Heart right ventricle (tissue), 16 donors: ENCODE results near the gene CHRNB1. TPM values are rescaled to one million over a fixed set of nuclear protein-coding genes. Genes with fewer than 3 reads are reported as not detected.

Experiments used
- ATAC-seq, 8 donors: fragments of 200-7000 bp; cut with Tn5 transposase; one replicate each; pipeline ENCODE4 v1.9.1; 2020; ENCODE audit warnings: mild to moderate bottlenecking in 8 of 8, moderate library complexity in 8 of 8, moderate number of reproducible peaks in 1 of 8
- DNase-seq, 2 donors: peaks; one replicate each; pipeline ENCODE4 v3.0.0-alpha.2; 2020
- H3K27ac ChIP-seq, 10 donors: fragments of 200-600 bp; sonication (generic) in 2 of 10; one replicate each; pipeline versions ENCODE4 v1.5.0 to v1.8.0; 2020 to 2022; ENCODE audit warnings: mild to moderate bottlenecking in 3 of 10
- H3K27me3 ChIP-seq, 7 donors: fragments of 200-600 bp; one replicate each; pipeline ENCODE4 v1.8.0; 2021 to 2022; ENCODE audit warnings: mild to moderate bottlenecking in 2 of 7
- H3K36me3 ChIP-seq, 9 donors: fragments of 200-600 bp; sonication (generic) in 1 of 9; one replicate each; pipeline versions ENCODE4 v1.5.0 to v1.8.0; 2020 to 2022; ENCODE audit warnings: mild to moderate bottlenecking in 2 of 9
- H3K4me1 ChIP-seq, 9 donors: fragments of 200-600 bp; sonication (generic) in 1 of 9; one replicate each; pipeline versions ENCODE4 v1.5.0 to v1.8.0; 2020 to 2022; ENCODE audit warnings: mild to moderate bottlenecking in 4 of 9
- H3K4me3 ChIP-seq, 10 donors: fragments of 200-600 bp; sonication (generic) in 2 of 10; one replicate each; pipeline versions ENCODE4 v1.5.0 to v1.8.0; 2020 to 2022; ENCODE audit warnings: mild to moderate bottlenecking in 7 of 10, moderate library complexity in 2 of 10
- H3K9me3 ChIP-seq, 11 donors: fragments of 200-600 bp in 10 of 11; sonication (generic) in 2 of 11; one replicate each; pipeline versions ENCODE4 v1.5.0 to v1.8.0; 2013 to 2022; ENCODE audit warnings: mild to moderate bottlenecking in 2 of 11, control low read depth in 1 of 11, moderate library complexity in 1 of 11
- CTCF ChIP-seq, 9 donors: fragments of 200-600 bp; sonication (generic) in 2 of 9; IDR thresholded peaks; one replicate each; pipeline versions ENCODE4 v1.5.0 to v1.8.0; 2021 to 2022; ENCODE audit warnings: antibody characterized with exemption in 9 of 9, mild to moderate bottlenecking in 5 of 9, moderate library complexity in 1 of 9
- WGBS, 2 donors: extraction: QIAGEN DNeasy Blood & Tissue Kit; methylation state at CpG; one replicate each; pipeline ENCODE4 v1.1.7; 2013; ENCODE audit warnings: inconsistent platforms in 1 of 2; 5-methylcytosine and 5-hydroxymethylcytosine counted together
- intact Hi-C, 10 donors: fragments of 100-400 bp; cut with DNase I; formaldehyde crosslinking; loops; one replicate each; pipeline versions ENCODE4 v1.11.1 to v1.14.2; 2022
- polyA plus RNA-seq, 2 donors: library from polyadenylated mRNA; stranded (reverse); fragments of 200-250 nt; gene quantifications; one replicate each; pipeline ENCODE4 v1.2.3, GENCODE V29; 2013
- total RNA-seq, 10 donors: library from RNA; stranded (reverse); fragmentation: NEBNext Ultra II Directional in 3 of 10; extraction: Animal tissue kit (Norgen Biotek cat#: 25700) in 3 of 10; gene quantifications; one replicate each; pipeline versions ENCODE4 v1.2.1 to v1.2.4, GENCODE V29; 2021 to 2023
- donor health status: Arrhythmogenic right ventricular cardiomyopathy.
- donor health status: ischemic (EF 13 %, LVEDD 7.1; RV severe dilation, severe dysfunction).
- donor health status: healthy with polysubstance abuse.
- donor health status: DM: no; HTN: yes; CAD: no.
- donor health status: DM: no; HTN: no; CAD: no.
- donor health status: ischemic (EF 25% LVEDD 6.9; RV normal size, moderate dysfunction).
- donor health status: ischemic (EF 25% LVEDD 5.7; RV mildly dilated, moderate dysfunction).
- donor health status: healthy.
- donor health status: DM: yes; HTN: yes; CAD: no.
- donor health status: Ischemic cardiomyopathy.
- donor health status: ischemic (EF 35%, LVEDD 5.7; RV mildly dilated, moderate dysfunction).
- donor health status: nonischemic (EF 11% LVEDD 7.7; RV severe dilation, severe dysfunction).
- donor health status: DM: yes; HTN: yes; CAD: no.
- donor health status: PGD.
- donor health status: ischemic (EF 29% LVEDD 5.4; RV normal size, mild dysfunction).
- donor health status: nonischemic (EF 23%, LVEDD 6.1; RV moderate dilation, normal function).

CHRNB1 gene
- total and polyA plus RNA-seq, 12 donors, result 5.4 to 25.4 (median 10.4) TPM

- Histone ChIP-seq H3K4me3 (peak overlapping the region in 7 of 10 donors; percentile 67 to 98 (median 97)), H3K36me3 (peaks cover 0 to 12% (median 0%) of the 10 kb centered on the region in 9 donors), H3K4me1 (peaks cover 28 to 80% (median 58%) of the 10 kb centered on the region in 9 donors), H3K27ac (peak overlapping the region in 9 of 10 donors; percentile 99 to 100 (median 100)), H3K9me3 (no peaks in the 10 kb centered on the region), H3K27me3 (no peaks in the 10 kb centered on the region)
- WGBS, 2 donors, result 83 to 86% methylated on average over 5 of the region's 5 CpGs
- intact Hi-C loops, result loop anchor here in 7 of 10 donors (2.0 to 5.0 kb wide), 5 partner anchors 35 to 210 kb away; partner anchors contain the start of genes FGF11 (in 4 of the 7), TMEM102 (in 3 of the 7), KCTD11 (in 1 of the 7) and TP53 (in 1 of the 7)
- TF ChIP-seq CTCF (IDR thresholded peaks at IDR 0.05), result no peak
- DNase-seq (no peak), ATAC-seq (no peak)
Measured at GRCh38 chr17:7476951-7477350, 32.1 kb downstream of the CHRNB1 start.

- Histone ChIP-seq H3K4me1 (peaks cover 28 to 82% (median 58%) of the 10 kb centered on the region in 9 donors), H3K27me3 (no peaks in the 10 kb centered on the region), H3K36me3 (peaks cover 0 to 12% (median 0%) of the 10 kb centered on the region in 9 donors), H3K9me3 (no peaks in the 10 kb centered on the region), H3K27ac (peak overlapping the region; percentile 99 to 100 (median 100)), H3K4me3 (peak overlapping the region; percentile 67 to 100 (median 97))
- WGBS, 2 donors, result 15 to 17% methylated on average over 26 of the region's 26 CpGs
- ATAC-seq (peak in 7 of 8 donors; percentile 14 to 40 (median 30)), DNase-seq (peak; percentile 41 to 44)
- intact Hi-C loops, result loop anchor here in 8 of 10 donors (1.0 to 5.0 kb wide), 6 partner anchors 9 to 210 kb away; partner anchors contain the start of genes FGF11 (in 4 of the 8), TMEM102 (in 3 of the 8), KCTD11 (in 1 of the 8) and TP53 (in 1 of the 8)
- TF ChIP-seq CTCF (IDR thresholded peaks at IDR 0.05), result no peak
Measured at GRCh38 chr17:7477392-7478275, 32.8 kb downstream of the CHRNB1 start.

GRCh38 chr17:7478276-7479212 lies 33.7 kb downstream of the CHRNB1 start:
- Histone ChIP-seq H3K9me3 (no peaks in the 10 kb centered on the region), H3K4me3 (peak overlapping the region; percentile 67 to 100 (median 97)), H3K27ac (peak overlapping the region; percentile 99 to 100 (median 100)), H3K36me3 (peaks cover 0 to 12% (median 0%) of the 10 kb centered on the region in 9 donors), H3K4me1 (peaks cover 28 to 83% (median 63%) of the 10 kb centered on the region in 9 donors), H3K27me3 (no peaks in the 10 kb centered on the region)
- no peak for TF ChIP-seq CTCF (IDR thresholded peaks at IDR 0.05)
- DNase-seq (peak; percentile 57 to 68), ATAC-seq (peak; percentile 10 to 38 (median 18))
- intact Hi-C loops, result loop anchor here in 7 of 10 donors (1.0 to 5.0 kb wide), 5 partner anchors 10 to 209 kb away; partner anchors contain the start of genes FGF11 (in 3 of the 7), TMEM102 (in 3 of the 7), KCTD11 (in 1 of the 7) and TP53 (in 1 of the 7)
- 18 to 21% methylated on average over 35 to 40 of the region's 40 CpGs for WGBS, 2 donors
